ENCODE results near the gene GCHFR. TPM values are rescaled to one million over a fixed set of nuclear protein-coding genes. Genes with fewer than 3 reads are reported as not detected.

The GCHFR gene
- total and polyA plus RNA-seq, 2 donors from 2014 or later = 15.4 to 145 TPM

DNA sequence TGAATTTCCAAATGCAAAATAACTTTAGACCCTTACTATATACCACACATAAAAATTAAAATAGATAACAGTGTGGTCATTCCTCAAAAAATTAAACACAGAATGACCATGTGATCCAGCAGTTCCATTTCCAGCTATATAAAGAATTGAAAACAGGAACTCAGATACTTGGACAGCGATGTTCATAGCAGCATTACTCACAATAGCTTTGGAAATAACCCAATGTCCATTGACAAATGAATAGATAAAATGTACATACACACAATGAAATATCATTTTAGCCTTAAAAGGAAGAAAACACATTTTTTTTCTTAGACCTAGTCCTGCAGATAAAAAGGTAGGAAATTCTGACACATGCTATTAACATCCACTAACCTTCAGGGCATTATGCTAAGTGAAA lies 42.2 kb upstream of the GCHFR start:
- no peaks in the 10 kb centered on the region for H3K9me3 ChIP-seq (ENCODE audit: control insufficient read depth in 2 of 3, insufficient read depth in 1 of 3, low read length in 3 of 3)

DNA sequence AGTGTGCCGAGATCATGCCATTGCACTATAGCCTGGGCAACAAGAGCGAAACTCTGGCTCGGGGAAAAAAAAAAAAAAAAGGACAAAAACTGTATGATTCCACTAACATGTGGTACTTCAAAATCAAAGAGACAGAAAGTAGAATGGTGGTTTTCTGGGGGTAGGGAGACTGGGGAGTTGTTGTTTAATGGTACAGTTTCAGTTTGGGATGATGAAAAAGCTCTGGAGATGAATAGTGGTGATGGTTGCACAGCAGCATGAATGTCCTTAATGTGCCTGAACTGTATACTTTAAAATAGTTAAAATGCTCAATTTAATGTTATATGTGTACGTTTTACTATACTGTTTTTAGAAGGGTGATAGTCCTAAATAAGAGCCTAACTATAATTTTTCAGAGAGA lies 41.5 kb upstream of the GCHFR start:
- H3K27ac ChIP-seq (ENCODE audit: low read depth in 2 of 2, low read length in 2 of 2) = no peak overlapping the region
- no peak overlapping the region for H3K4me3 ChIP-seq (ENCODE audit: low read length in 3 of 3)
- H3K27me3 ChIP-seq (ENCODE audit: control insufficient read depth, insufficient read depth, low read length) = no peaks in the 10 kb centered on the region
- H3K9me3 ChIP-seq (ENCODE audit: control insufficient read depth in 2 of 3, insufficient read depth in 1 of 3, low read length in 3 of 3) = no peaks in the 10 kb centered on the region
- DNase-seq (no peak), FAIRE-seq (no peak)
- H3K4me1 ChIP-seq (ENCODE audit: control insufficient read depth in 2 of 3, insufficient read depth in 2 of 3, low read depth in 1 of 3, low read length in 3 of 3) = no peaks in the 10 kb centered on the region
- TF ChIP-seq, protein P1, sequence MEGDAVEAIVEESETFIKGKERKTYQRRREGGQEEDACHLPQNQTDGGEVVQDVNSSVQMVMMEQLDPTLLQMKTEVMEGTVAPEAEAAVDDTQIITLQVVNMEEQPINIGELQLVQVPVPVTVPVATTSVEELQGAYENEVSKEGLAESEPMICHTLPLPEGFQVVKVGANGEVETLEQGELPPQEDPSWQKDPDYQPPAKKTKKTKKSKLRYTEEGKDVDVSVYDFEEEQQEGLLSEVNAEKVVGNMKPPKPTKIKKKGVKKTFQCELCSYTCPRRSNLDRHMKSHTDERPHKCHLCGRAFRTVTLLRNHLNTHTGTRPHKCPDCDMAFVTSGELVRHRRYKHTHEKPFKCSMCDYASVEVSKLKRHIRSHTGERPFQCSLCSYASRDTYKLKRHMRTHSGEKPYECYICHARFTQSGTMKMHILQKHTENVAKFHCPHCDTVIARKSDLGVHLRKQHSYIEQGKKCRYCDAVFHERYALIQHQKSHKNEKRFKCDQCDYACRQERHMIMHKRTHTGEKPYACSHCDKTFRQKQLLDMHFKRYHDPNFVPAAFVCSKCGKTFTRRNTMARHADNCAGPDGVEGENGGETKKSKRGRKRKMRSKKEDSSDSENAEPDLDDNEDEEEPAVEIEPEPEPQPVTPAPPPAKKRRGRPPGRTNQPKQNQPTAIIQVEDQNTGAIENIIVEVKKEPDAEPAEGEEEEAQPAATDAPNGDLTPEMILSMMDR (IDR thresholded peaks at IDR 0.05; ENCODE audit: borderline replicate concordance, extremely low read depth, insufficient read depth) = no peak
- H3K9ac ChIP-seq (ENCODE audit: low read length in 3 of 3) = no peak overlapping the region
- H3K36me3 ChIP-seq (ENCODE audit: control insufficient read depth in 2 of 3, insufficient read depth in 3 of 3, low read length in 3 of 3) = no peaks in the 10 kb centered on the region
- intact Hi-C loops (cut with DNase I) = no loop called here

More for the DNA sequence above, 42.2 kb upstream of the GCHFR start:
- Histone ChIP-seq H3K27me3 (ENCODE audit: control insufficient read depth, insufficient read depth, low read length) (no peaks in the 10 kb centered on the region), H3K36me3 (ENCODE audit: control insufficient read depth in 2 of 3, insufficient read depth in 3 of 3, low read length in 3 of 3) (no peaks in the 10 kb centered on the region), H3K4me1 (ENCODE audit: control insufficient read depth in 2 of 3, insufficient read depth in 2 of 3, low read depth in 1 of 3, low read length in 3 of 3) (no peaks in the 10 kb centered on the region), H3K27ac (ENCODE audit: low read depth in 2 of 2, low read length in 2 of 2) (no peak overlapping the region), H3K4me3 (ENCODE audit: low read length in 3 of 3) (no peak overlapping the region), H3K9ac (ENCODE audit: low read length in 3 of 3) (no peak overlapping the region)
- DNase-seq = no peak
- FAIRE-seq = no peak
- intact Hi-C loops (cut with DNase I) = no loop called here
- TF ChIP-seq, protein P1 (IDR thresholded peaks at IDR 0.05; ENCODE audit: borderline replicate concordance, extremely low read depth, insufficient read depth) = no peak

DNA sequence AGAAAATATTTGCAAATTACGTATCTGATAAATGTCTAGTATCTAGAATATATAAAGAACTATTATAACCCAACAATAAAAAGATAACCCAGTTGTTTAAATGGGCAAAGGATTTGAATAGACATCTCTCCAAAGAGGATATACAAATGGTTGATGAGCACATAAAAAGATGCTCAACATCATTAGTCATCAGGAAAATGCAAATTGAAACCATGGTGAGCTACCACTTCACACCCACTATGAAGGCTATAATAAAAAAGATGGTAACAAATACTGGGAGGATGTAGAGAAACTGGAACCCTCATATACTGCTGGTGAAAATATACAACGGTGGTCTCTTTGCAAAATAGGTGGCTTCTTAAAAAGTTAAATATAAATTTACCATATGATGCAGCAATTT lies 40.9 kb upstream of the GCHFR start:
- Histone ChIP-seq H3K27me3 (ENCODE audit: control insufficient read depth, insufficient read depth, low read length) (no peaks in the 10 kb centered on the region), H3K9me3 (ENCODE audit: control insufficient read depth in 2 of 3, insufficient read depth in 1 of 3, low read length in 3 of 3) (no peaks in the 10 kb centered on the region), H3K36me3 (ENCODE audit: control insufficient read depth in 2 of 3, insufficient read depth in 3 of 3, low read length in 3 of 3) (no peaks in the 10 kb centered on the region), H3K27ac (ENCODE audit: low read depth in 2 of 2, low read length in 2 of 2) (no peak overlapping the region), H3K9ac (ENCODE audit: low read length in 3 of 3) (no peak overlapping the region), H3K4me3 (ENCODE audit: low read length in 3 of 3) (no peak overlapping the region), H3K4me1 (ENCODE audit: control insufficient read depth in 2 of 3, insufficient read depth in 2 of 3, low read depth in 1 of 3, low read length in 3 of 3) (no peaks in the 10 kb centered on the region)
- no peak for FAIRE-seq
- intact Hi-C loops (cut with DNase I) = no loop called here
- DNase-seq = no peak
- TF ChIP-seq, protein P1 (IDR thresholded peaks at IDR 0.05; ENCODE audit: borderline replicate concordance, extremely low read depth, insufficient read depth) = no peak

DNA sequence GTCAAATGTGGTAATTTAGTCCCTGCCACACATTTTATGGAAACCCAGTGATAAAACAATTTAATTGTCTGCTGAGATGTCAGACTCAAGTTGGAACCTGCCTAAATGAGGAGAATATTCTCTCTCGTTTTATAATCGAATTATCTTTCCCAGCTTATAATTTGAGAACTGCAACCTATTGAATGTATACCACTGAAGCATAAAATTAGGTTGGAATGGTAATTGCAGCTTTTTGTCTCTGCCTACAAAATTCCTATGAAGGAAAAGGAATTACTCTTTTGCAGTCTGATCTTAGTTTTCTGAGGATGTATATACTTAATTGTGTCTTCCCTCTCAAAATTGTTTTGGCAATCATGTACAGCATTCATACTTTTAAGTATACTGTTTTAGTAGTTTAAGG lies 39.9 kb upstream of the GCHFR start:
- Histone ChIP-seq H3K9me3 (ENCODE audit: control insufficient read depth in 2 of 3, insufficient read depth in 1 of 3, low read length in 3 of 3) (no peaks in the 10 kb centered on the region), H3K36me3 (ENCODE audit: control insufficient read depth in 2 of 3, insufficient read depth in 3 of 3, low read length in 3 of 3) (no peaks in the 10 kb centered on the region), H3K27me3 (ENCODE audit: control insufficient read depth, insufficient read depth, low read length) (no peaks in the 10 kb centered on the region), H3K27ac (ENCODE audit: low read depth in 2 of 2, low read length in 2 of 2) (no peak overlapping the region), H3K4me3 (ENCODE audit: low read length in 3 of 3) (no peak overlapping the region), H3K4me1 (ENCODE audit: control insufficient read depth in 2 of 3, insufficient read depth in 2 of 3, low read depth in 1 of 3, low read length in 3 of 3) (no peaks in the 10 kb centered on the region), H3K9ac (ENCODE audit: low read length in 3 of 3) (no peak overlapping the region)
- DNase-seq = no peak
- TF ChIP-seq, protein P1 (IDR thresholded peaks at IDR 0.05; ENCODE audit: borderline replicate concordance, extremely low read depth, insufficient read depth) = no peak
- no peak for FAIRE-seq
- intact Hi-C loops (cut with DNase I) = no loop called here

All from kidney (tissue), 14 donors.